NCI-H2081 (cell line): ENCODE measurements around the gene GPSM1.
A peak's percentile ranks its signal among the peaks of the same experiment; 100 is the strongest.
"Not testable (repeated sequence)": the region's sequence is repeated elsewhere in the genome, so short reads cannot be mapped to it uniquely, and the experiment has no call there.

Experiments used
- DNase-seq, 2 experiments: peaks; one replicate each; lab custom pipeline; 2025; lab: John Stamatoyannopoulos, UW

The GPSM1 gene

DNA sequence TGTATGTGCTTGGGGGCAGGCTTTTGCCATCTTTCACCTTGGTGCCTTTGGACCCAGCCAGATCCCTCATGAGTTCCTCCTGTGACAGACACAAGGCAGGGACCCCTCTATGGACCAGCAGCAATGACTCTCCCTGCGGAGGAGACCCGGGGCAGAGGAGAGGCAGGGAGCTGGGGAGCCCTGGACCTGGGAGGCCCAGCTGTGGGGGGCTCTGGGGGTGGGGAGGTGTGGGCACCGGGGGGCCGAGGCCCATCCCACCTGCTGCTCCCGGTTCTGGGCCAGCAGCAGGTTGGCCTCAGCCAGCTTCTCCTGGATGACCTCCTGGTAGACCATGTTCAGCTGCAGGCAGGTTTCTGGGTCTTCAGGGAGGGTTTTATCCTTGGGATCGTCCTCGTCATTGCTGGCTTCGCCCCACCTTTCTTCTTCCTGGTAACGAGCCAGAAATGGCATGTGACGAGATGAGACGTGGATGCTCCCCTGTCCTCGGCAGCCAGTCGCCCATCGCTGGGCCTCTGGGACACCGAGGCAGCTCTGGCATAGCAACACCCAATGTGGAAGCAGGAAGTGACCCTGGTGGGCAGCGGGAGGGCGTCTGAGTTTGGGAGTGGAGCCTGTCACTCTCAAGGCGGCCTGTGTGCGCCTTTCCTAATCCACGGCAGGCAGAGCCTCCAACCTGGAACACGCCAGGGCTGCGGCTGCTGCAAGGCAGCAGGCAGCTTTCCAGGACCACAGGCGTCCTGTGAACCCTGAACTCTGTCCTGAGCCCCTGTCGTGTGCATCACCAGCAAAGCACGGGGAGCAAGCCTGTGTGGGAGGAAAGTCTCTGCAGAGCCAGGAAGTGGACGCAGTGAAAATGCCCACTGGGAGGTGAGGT lies 68.2 kb downstream of the GPSM1 start:
- no peak for DNase-seq

DNA sequence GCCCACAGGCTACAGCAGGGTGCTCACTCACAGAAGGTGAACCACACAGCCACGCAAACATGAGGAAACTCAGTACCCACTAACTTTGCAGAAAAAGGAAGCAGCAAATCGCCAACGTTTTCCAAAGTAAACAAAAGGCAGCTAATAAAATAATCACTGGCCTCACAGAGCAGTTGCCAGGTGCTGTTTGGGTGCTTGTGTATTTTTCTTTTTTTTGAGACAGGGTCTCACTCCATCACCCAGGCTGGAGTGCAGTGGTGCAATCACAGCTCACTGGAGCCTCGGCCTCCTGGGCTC lies 68.8 kb downstream of the GPSM1 start:
- DNase-seq, result no peak

DNA sequence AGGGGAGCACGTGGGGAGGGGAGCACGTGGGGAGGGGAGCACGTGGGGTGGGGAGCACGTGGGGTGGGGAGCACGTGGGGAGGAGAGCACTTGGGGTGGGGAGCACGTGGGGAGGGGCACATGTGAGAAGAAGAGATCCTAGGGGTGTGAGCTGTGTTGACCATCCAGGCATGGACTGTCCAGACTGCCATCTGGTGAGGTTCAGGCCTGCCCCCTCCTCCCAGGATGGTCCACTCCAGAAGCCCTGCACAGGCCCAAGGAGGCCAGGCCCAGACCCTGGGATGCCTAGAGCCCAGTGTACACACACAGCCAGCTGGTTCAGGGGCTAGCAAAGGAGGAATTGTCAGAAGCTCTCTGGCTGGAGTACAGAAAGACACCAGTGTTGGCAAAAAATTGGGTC lies 70.3 kb downstream of the GPSM1 start:
- DNase-seq, result no peak

DNA sequence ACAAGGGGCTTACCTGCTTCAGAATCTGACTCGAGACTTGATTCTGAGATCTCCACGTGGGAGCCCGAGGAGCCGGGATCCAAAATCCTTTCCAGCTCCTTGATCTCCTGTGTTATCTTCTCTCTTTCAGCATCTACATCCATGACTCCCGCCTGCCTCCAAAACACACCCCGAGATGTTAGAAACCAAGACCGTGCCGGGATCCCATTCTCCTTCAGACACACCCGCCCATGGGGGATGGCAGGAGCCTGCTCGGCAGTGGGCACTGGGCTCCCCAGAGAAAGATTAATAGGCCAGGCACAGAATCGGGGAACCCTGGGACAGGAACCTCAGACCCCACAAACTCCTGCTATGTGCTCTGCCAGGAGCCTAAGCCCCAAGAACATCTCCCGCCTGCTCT lies 70.9 kb downstream of the GPSM1 start:
- DNase-seq, result no peak

DNA sequence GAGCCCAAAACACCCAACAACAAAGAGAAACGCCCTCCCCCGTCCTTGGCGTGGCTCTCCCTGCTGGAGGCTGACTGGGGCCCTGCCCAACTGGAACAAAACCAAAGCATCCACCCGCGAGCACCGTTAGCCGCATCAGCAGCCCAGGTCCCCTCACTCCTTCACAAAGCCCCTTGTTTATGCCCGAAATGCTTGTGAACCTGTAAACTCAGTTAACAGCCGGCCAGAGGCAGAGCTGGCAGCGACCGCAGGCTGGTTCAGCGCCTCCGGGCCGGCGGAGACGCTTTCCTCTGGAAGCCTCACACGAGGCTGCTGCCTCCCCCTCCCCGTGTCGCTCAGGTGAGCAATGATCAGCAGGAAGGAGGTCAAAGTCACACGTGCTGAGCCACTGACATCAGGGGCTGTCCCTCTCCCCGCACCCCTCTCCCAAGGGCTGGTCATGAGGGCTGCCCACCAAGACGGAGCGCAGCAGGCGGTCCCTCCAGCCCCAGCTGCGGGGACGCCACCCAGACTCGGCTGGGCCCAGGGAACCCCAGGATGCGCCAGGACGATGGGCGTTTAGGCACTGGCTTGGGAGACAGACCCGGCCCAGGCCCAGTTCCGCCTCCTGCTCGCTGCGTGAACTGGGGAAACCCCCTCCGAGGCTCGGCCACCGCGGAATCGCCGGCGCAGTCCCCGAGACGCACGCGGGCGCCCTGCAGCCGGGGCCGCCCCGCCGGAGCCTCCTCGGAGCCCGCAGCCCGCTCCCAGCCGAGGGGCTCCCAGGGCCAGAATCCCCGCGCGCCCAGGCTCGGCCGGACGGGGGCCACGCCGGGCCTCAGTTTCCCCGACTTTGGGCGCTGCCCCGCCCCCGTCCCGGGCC lies 72.1 kb downstream of the GPSM1 start:
- peak in 1 of 2 experiments; percentile 16 for DNase-seq

DNA sequence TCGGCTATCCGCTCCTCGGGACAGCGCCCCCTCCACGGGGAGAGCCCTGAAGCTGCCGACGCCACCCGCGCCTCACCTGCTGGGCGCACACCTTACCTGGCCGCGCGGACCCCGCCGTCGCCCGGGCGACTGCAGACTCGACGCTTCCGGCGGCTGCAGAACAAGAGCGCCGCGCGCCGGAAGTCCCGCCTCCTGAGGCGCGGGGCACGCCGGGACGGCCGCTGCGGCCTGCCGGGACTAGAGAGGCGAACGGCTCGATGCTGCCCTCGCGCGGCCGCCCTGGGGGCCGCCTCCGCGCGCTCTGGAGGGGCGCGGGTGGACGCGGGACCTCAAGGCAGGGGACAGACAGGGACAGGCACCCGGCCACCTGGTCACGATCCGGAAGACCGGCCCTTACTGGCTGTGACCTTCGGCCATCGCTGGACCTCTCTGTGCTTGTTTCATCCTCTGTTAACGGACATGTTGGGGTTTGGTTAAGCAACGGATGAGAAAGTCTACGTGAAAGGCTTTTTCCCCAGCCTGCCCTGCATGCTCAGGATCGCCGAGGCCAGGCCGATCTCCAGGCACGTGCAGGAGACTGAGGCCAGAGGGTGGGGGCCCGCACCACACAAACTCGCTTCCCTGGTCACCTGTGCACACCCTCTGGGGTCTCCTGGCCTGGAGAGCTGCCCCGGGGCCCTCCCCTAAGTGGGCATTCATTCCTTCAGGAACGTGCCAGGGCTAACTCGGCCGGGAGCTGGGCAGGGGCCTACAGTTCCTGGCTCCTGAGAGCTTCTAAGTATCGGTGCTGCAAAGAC lies 72.9 kb downstream of the GPSM1 start, which contains the start of gene SNAPC4:
TSS of gene SNAPC4 (minus strand) at position 133 of the 797 bp plus-strand sequence. CDS start 1,742 bp downstream, outside the sequence.
- DNase-seq, result peak; percentile 90 to 91

DNA sequence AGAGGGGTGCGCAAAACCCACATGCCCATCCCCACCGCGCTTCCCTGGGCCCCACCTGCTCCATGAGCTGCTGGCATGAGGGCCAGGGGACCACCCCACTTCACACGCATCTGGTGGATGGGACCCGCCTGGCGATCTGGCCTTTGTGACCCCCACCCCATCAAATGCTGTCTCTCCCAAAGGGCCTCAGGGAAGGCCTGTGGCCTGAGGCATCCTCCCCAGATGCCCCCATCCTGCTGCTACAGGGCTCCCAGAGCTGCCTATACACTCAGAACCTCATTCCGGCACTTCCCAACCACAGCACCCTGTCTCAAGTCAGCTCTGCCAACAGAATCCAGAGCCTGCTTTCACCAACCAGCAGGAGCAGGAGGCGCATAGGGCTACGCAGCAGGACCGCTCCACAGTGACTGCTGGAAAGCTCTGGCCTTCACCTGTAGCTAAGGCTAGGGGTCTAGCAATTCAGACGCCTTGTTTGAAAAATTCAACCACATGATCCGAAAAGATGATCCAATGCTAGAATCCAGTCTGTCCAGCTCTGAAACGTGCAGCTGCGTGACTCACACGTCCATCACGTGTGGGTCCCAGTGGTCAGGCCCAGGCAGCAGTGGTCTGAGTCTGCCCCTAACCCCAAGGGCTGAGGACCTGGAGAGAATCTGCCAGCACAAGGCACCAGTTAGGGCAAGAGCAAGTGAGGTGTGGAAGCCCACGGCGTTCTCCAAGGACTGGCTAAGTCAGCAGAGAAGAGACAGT lies 74.0 kb downstream of the GPSM1 start:
- DNase-seq, result no peak

DNA sequence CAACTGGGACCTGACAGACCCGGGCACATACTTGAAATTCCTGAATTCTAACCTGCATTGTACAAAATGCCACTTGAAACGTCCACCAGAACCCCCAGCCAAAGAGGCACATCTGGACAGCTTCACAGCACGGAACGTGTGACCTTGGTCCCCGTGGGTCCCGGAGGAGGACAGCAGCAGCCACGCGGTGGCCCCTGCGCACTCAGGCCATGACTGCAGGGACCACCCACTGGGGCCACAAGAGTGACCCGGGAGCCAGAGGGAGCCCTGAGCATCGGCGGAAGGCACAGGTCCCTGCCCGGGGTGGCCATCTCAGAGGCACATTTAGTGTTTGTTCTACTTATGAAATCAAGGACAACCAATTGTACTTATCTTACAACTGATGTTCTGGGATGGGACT lies 74.7 kb downstream of the GPSM1 start:
- no peak for DNase-seq

DNA sequence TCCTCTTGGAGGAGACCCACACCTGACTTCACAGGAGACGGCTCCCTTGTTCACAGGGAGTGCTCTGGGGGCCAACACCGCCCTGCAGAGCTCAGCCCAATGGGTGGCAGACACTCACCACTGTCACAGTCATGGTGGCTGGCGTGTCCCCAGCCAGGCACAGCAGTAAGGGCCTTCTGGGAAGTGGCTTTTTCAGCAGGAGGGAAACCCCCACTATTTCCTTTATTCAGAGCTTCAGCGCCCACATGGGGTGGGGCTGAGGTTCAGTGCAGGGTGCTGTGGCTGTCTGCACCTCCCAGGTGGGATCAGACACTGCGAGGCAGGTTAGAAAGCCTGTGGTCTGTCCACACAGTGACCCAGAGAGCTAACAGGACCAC lies 76.2 kb downstream of the GPSM1 start:
- DNase-seq, result no peak

DNA sequence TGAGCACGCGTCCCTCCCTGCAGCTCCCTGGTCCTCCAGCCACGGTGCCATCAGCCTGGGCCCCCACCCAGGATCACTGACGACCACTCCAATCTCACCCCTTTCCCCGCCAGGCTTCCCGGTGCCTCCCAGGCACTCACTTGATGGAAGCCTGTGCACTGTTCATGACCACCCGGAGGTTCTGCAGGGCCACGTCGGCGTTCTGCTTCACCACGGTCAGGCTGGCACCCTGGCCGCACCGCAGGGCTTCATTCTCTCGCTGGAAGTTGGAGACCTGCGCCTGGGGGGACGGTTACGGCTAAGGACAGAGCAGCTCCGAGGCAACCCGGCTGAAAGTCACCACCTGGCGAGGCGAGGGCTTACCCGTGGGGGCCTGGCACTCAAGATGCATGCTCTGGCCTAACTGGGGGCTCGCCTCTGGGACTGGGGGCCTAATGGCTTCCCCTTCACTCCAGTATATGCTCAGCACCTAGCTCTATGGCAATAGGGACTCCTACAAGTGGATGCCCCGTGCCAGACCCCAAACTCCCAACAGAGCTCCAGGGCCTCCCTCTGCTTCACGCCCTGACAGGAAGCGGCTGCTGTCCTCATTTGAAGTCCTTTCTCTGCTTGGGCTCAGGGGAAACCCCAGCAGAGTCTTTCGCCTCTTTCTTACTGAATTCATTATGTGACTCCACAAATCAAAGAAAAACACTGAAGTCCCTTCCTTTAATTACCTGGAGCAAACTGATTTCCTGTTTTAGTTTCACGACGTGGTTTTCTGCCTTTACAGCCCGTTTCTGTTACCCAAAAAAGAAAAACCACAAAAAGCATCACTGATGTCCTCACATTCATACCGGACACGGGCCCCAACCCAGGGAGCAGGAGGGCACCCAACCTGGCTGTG lies 76.8 kb downstream of the GPSM1 start:
- no peak for DNase-seq

DNA sequence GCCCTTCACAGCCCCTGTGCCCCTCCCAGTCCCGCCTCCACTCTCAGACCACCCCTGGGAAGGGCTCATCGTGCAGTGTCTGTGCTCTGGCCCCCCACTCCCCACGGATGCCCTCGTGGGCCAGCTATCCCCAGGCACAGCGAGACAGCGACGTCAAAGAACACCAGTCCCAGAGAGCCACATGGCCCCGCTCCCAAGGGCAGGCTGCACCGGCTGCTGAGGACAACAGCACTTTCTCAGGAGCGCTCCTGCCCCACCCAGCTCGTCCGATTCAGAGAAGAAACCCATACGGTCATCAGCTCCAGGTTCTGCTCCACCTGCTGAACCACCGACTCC lies 77.4 kb downstream of the GPSM1 start:
- no peak for DNase-seq

DNA sequence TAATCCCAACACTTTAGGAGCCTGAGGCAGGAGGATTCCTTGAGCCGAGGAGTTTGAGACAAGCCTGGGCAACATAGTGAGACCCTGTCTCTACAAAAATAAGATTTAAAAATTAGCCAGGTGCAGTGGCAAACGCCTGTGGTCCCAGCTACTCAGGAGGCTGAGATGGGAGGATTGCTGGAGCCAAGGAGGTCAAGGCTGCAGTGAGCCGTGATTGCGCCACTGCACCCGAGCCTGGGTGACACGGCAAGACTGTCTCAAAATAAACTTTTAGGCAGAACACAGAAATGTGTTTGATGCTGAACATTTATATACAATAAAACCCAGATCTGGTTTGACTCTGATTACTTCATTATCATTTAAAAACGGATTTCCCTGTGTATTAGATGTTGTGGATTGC lies 78.1 kb downstream of the GPSM1 start:
- no peak for DNase-seq

DNA sequence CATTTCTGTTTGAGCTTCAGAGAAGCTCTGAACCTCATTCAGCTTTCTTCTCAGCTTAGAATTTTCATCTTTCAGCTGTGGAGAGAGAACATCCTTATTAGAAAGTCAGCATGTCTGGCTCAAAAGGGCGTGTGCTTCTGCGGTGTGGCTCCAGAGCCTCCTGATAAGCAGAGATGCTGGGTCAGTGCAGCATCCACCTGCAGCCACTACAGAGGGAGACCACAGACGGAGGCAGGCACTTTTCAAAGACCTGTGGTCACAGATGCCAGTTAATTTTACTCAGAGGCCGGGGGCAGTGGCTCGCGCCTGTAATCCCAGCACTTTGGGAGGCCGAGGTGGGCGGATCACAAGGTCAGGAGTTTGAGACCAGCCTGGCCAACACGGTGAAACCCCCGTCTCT lies 78.6 kb downstream of the GPSM1 start:
- DNase-seq, result not testable (repeated sequence)

DNA sequence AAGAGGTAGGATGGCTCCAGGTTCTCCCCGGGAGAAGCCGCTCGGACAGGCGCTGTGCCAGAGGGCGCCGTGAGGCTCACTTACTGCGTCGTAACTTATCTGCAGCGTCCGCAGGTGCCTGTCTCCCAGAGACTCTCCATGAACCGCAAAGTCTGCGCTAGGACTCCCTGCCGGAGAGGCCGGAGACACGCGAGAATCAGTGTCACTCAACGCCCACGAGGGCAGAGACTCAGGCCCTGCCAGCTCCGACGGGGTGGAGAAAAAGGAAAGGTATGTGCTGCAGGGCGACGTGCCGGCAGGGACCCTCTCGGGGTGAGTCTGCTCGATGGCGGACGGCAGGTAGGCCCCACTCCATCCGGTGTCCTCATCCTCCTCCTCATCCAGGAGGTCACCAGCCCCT lies 79.7 kb downstream of the GPSM1 start:
- not testable (repeated sequence) for DNase-seq

DNA sequence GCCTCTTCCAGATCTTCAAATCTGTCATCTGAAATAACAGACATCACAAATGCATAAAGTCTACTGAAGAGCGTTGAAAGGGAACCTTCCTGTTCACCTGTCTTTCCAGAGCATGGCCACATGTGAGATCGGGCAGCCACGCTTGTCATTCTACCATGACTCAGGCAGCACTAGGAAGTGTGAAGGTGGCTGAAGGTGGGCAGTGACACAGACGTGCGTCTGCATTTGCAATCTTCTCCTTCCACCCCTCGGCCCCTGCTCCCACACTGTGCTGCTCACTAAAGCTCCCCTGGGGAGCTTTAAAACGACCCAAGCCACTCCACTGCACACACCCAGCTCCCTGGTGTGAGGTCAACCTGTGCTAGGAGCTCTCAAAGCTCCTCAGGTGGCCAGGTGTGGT lies 80.6 kb downstream of the GPSM1 start:
- no peak for DNase-seq
